NCI-H510A treated with DMSO at 0.1 percent for 48 hours (cell line): ENCODE data around the gene ZNF383.
"Not testable (repeated sequence)": the region's sequence is repeated elsewhere in the genome, so short reads cannot be mapped to it uniquely, and the experiment has no call there.

Experiments used
- DNase-seq: peaks from one replicate; lab custom pipeline; 2025; lab: John Stamatoyannopoulos, UW

Gene ZNF383

DNA sequence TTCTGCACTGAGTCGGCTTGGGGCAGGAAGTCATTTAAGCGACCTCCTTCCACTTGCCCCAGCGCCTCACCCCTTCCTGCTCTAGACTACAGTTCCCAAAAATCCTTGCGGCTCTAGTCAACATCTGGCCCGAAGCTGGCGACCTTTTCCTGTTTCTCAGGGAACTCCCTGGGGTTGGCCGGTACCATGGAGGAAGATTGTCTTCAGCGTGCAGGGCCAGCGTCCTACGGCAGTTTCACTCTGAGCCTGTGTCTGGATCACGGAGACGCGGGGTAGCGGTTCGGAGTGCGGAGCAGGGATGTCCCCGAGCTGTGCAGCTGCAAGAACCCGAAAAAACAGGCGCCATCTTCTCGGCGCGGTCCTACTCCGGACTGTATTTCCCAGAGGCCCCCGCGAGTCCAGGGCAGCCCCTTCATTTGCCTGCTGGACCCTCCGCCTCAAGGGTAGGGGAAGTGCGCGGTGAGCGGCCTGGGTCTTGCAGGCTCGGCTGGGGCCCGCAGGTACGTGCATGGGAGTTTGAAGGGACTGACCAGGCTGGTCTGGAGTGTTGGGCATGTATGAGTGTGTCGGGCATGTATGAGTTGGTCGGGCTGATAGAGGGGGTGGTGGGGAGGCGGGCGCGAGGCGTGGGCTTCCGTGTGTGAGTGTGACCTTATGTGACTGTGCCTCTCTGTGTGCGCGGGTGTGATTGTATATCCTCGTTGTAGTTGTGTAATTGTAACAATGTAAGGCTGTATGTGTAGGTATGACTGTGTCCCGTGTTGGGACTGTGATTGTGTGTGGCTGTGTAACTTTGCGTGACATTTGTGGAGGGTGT lies at the start of gene ZNF383:
TSS of gene ZNF383 (plus strand) at position 440 of the 817 bp plus-strand sequence. CDS start 12,240 bp downstream, outside the sequence.
- peak; percentile 92 for DNase-seq

DNA sequence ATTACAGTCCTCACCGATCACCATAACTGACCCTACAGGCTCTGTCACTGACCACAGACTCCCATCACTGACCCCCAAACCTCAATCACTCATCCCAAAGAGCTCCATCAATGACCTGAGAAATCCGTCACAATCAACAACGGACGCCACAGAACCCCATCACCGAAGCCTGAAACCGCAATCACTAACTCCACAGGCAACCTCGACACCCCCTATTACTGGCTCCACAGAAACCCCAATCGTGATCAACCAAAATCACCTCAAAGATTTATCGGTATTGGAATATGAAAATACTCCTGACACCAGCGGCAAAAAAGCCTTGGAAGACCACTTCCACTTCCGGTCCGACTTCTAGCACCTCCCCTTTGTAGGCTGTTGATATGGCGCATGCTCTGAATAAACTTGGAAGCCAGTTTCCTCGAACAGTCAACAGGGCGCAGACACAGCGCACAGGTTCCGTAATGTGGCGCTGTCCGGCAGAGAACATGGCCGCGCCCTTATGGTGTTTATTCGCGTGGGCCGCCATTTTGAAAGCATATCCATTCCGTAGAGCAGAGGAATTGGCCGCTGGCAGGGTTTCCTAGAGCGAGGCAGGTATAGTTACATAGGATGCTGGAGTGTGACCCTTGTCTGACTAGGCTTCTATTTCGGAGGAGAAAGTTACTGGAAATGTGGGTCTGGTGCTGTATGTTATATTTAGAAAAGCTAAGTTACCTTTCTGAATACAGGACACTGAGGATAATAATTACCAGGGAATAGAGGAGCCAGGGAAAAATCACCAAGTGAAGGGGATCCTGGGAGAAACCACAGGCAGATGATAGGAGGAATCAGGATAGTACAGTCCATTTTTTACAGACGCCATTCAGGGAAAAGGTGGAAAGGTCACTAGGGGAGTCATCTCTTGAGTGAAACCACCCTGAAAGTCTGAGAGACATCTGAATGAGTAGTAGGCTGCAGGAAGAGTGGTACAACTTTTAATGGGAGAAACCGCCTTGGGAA lies 45.3 kb upstream of the ZNF383 start, which contains the start of gene ZNF585A:
TSS of gene ZNF585A (minus strand) at position 328 of the 999 bp plus-strand sequence. CDS start 2,785 bp downstream, outside the sequence.
- peak; percentile 96 for DNase-seq

DNA sequence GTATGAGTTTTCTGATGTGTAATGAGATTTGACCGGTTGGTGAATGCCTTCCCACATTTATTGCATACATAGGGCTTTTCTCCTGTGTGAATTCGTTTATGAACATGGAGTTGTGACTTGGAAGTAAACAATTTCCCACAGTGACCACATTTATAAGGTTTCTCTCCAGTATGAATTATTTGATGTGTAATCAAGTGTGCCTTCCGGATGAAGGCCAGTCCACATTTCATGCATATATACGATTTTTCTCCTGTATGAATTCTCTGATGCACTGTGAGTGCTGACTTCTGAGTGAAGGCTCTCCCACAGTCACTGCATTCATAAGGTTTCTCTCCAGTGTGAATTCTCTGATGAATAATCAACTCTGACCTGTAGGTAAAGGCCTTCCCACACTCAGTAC lies 31.9 kb upstream of the ZNF383 start:
- DNase-seq = not testable (repeated sequence)

DNA sequence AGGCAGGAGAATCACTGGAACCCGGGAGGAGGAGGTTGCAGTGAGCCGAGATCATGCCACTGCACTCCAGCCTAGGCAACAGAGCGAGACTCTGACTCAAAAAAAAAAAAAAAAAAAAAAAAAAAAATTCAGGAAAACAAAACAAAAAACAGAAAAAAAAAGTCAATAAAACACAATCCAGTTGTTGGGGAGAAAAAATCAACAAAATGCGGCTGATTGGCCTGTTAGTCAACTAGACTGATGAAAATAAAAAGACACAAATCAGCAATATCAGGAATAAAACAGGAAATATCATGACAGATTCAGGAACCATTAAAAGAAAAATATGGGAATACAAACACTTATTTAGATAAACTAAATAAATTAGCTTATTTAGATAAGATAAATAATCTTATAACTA lies 22.8 kb upstream of the ZNF383 start:
- DNase-seq = not testable (repeated sequence)

DNA sequence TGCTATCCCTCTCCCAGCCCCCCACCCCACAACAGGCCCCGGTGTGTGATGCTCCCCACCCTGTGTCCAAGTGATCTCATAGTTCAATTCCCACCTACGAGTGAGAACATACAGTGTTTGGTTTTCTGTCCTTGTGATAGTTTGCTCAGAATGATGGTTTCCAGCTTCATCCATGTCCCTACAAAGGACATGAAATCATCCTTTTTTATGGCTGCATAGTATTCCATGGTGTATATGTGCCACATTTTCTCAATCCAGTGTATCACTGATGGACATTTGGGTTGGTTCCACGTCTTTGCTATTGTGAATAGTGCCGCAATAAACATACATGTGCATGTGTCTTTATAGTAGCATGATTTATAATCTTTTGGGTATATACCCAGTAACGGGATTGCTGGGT lies 20.9 kb upstream of the ZNF383 start:
- DNase-seq = not testable (repeated sequence)

DNA sequence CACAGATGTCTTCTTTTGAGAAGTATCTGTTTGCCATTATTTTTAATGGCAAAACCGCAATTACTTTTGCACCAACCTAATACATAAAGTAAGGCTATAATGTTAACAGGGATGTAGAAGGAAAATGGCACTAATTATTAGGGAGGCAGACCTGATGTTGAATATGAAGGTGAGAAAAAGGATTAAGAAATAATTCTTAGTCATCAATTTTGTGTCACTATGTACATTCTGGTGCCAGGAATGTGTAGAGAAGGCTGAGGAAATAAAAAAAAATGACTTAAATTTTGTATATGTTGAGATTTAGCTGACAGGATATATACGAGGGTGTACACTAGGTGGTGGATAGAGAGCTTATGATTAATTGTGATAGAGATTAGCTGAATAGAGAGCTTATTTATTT lies 20.2 kb upstream of the ZNF383 start:
- no peak for DNase-seq

DNA sequence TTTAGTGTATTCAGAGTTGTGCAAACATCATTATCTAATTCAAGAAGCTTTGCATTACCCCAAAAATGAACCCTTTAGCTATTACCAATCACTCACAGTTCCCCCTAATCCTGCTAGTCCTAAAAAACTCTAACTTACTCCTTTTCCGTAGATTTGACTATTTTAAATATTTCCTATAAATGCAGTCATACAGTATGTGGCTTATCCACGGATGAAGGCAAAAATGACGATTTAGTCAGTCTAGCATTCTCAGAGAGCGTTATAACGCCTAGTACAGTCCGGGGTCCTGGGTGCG lies 587 bp upstream of the ZNF383 start:
- DNase-seq = no peak

DNA sequence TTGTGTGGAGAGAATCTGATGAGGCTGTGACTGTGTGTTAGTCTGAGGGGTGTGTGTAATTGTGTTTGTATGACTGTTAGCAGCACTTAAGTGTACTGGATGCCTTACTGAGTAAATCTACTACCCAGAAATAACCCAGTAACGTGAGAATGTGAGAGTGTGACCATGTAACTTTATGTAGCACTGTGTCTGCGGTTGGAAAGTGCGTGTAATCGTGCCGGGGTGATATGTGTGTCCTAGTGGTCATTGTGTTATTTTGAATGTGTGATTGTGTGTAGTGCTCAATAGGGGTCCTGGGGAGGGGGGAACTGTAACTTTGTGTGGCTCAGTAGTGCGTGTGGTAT lies 550 bp downstream of the ZNF383 start:
- no peak for DNase-seq

DNA sequence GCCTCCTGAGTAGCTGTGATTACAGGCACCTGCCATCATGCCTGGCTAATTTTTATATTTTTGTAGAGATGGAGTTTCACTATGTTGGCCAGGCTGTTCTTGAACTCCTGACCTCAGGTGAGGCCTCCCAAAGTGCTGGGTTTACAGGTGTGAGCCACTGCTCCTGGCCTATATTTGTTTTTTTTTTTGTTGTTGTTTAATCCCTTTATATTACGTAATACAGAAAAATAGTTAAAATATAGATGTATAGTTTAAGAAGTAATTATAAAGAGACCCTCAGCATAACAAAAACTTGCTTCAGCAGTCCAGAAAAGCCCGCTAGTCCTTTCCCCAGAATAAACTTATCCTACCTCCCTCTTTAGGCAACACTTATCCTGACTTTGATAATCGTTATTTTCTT lies 2.4 kb downstream of the ZNF383 start:
- no peak for DNase-seq

DNA sequence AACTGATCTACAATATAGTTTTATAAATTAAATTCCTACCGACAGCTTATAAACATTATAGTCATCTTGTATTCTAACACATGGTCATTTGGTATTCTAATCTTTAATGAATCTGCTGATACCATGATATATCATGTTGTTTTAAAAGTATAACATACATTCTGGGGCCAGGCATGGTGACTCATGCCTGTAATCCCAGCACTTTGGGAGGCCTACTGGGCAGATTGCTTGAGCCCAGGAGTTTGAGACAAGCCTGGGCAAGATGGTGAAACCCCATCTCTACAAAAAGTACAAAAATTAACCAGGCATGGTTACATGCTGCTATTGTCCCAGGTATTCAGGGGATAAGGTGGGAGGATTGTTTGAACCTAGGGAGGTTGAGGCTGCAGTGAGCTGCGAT lies 3.1 kb downstream of the ZNF383 start:
- DNase-seq = no peak

DNA sequence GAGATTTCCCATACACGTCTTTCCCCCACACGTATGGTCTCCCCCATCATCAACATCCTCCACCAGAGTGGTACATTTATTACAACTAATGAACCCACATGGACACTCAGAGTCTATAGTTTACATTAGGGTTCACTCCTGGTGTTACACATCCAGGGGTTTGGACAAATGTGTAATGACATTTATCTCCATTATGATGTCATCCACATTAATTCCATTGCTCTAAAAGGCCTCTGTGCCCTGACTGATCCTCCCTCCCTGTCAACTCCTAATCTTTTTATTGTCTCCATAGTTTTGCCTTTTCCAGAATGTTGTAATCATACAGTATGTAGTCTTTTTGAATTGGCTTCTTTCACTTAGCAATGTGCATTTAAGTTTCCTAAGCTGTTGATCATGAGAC lies 8.2 kb downstream of the ZNF383 start:
- DNase-seq = no peak

DNA sequence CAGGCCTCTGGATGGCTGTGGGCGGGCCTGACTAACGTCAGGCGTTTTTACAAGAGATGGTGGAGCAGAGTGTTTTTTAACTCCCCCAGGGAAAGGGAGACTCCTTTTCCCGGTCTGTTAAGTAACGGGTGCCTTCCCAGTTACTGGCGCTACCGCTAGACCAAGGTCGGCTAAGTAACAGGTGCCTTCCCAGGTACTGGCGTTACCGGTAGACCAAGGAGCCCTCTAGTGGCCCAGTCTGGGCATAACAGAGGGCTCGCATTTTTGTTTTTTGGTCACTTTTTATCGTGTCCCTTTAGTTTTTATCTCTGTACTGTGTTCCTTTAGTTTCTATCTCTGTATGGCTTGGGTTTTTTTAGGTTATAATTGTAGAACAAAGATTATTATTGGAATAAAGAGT lies 10.0 kb downstream of the ZNF383 start:
- no peak for DNase-seq

DNA sequence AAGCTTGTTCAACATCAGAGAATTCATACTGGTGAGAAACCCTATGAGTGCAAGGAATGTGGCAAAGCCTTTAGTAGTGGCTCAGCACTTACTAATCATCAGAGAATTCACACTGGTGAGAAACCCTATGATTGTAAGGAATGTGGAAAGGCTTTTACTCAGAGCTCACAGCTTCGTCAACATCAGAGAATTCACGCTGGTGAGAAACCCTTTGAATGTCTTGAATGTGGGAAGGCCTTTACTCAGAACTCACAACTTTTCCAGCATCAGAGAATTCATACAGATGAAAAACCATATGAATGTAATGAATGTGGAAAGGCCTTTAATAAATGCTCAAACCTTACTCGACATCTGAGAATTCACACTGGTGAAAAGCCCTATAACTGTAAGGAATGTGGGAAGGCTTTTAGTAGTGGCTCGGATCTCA lies 25.2 kb downstream of the ZNF383 start:
- DNase-seq = no peak

DNA sequence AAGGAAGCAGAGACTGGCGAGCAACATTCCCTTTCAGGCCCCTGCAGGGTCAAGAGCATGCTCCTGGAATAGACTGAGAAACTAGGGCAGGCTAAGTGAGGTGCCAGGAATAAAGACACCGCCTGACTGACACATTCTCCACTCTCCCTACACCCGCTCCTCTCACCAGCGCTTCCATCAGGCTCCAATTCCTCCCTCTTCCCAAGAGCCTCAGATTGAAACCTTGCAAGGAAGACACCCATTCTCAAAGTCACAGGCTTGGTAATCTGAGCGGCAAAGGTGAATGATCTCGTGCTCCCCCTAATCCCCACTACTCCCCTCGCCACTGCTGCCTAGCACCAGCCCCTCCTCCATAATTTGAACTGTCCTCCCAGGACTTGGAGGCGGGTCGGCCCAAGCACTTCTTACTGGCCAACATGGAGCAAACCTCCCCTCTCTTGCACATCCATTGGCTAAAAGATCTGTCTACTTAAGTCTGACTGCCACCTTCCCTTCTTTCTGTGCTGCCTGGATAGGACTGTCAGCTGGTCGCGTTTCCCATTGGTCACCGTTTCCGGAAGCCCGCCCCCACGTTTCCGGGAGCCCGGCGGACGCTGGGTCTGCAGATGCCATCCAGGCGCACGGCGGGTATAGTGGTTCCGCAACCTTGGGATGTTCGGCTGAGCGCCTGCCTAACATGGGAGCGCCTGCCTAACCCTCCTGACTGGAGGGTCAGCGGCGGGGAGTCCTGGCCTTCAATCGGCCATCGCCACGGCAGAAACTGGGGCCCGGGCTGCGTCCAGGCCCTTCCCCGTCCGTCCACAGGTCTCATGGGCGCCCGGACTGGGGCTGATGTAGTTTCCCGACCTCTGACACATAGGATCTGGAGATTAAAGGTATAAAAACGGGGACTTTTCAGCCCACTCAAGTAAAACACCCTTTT lies 33.6 kb downstream of the ZNF383 start:
- peak; percentile 97 for DNase-seq

DNA sequence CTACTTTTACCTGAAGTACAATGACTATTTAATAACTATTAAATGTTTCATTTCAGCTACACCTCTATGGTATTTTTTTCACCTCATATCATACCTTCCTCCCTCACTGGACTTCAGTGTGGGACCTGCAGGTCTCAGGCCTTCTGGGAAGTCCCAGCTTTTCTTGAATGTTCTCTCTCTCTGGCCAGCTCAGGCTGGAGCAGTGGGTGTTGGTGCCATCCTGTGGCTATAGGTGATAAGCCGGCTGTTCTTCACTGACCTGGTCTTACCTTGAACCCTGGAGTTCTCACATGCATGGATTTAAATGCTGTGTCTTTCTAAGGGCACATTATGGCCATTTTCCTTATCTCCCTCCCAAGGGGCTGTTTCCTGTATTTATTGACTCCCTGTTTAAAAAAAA lies 45.0 kb downstream of the ZNF383 start:
- DNase-seq = not testable (repeated sequence)

DNA sequence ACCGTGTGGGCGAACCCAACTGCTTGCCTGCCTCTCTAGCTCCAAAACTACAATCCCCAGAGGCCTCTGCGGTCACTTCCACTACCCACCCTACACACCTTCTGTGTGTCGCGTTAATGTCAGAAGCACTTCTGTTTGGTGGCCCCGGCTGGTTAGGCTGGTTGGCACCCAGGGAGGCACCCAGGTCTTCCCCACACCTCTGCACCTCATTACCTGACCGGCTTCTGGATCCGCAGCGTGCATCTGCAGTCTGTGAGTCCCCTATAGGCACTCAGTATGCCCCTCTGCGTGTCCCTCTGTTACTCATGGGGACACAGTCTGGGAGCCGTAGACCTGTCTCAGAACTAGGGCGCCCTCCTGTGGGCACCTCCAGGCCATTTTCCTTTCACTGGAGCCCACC lies 49.0 kb downstream of the ZNF383 start:
- not testable (repeated sequence) for DNase-seq

DNA sequence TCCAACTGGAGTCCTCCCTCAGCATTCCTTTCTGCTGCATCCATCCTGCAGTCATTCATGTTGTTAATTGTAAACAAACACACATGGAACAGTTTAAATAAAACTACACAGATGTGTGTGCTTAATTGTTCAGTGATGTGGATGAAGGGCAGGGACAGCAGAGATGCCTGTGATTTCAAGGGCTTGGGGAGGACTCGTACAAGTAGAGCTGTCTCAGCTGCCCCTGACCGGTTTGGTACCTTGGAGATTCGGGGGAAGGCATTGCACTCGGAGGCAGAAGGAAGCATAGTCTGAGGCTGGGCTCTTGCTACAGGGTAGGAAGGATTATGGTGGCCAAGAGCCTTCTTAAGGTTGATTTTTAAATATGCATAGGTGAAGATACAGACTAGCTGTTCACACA lies 49.7 kb downstream of the ZNF383 start:
- not testable (repeated sequence) for DNase-seq

DNA sequence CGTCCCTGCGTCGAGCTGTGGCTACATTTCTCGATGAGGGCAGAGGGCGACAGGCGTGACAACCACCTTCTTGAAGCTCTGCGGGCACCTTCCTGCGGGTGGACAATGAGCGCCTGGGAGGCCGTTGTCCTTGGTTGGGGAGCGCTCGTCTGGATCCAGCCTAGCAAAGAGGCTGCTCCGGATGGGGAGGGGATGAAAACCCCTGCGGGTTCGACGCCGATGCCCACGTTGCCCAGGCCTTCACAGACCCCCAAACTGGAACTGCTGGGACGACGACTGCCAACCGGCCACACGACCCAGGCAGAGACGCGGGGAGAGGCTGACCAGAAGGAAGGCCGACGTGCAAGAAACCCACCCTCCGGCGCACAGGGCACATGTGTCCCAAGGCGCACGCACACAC lies 62.6 kb downstream of the ZNF383 start:
- DNase-seq = not testable (repeated sequence)

DNA sequence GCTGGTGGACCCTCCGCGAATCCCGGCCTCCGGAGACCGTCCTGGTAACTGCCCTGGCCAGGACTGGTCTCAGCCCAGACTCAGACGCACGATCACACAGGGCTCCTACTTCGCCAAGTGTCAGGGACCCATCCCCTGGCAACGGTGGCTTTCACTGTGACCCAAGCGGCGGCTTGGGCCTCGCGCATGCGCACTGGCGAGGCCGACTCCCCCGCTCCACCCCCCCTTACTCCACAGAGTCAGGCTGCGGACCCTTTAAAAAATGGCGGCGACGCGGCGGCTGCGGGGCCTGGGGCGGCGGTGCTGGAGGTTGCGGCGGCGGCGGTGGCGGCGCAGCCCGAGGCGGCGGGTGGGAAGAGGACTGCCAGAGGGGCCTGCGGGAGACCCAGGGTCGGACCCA lies 66.0 kb downstream of the ZNF383 start:
- DNase-seq = not testable (repeated sequence)

DNA sequence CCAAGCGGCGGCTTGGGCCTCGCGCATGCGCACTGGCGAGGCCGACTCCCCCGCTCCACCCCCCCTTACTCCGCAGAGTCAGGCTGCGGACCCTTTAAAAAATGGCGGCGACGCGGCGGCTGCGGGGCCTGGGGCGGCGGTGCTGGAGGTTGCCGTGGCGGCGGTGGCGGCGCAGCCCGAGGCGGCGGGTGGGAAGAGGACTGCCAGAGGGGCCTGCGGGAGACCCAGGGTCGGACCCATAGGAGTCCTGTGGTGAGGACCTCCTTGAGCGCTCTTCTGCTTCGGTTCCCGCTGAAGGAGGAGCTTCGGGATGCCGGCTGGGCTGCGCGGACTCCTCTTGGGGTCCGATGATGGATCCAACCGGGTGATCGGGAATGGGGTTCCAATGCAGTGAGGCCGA lies 71.2 kb downstream of the ZNF383 start:
- not testable (repeated sequence) for DNase-seq

DNA sequence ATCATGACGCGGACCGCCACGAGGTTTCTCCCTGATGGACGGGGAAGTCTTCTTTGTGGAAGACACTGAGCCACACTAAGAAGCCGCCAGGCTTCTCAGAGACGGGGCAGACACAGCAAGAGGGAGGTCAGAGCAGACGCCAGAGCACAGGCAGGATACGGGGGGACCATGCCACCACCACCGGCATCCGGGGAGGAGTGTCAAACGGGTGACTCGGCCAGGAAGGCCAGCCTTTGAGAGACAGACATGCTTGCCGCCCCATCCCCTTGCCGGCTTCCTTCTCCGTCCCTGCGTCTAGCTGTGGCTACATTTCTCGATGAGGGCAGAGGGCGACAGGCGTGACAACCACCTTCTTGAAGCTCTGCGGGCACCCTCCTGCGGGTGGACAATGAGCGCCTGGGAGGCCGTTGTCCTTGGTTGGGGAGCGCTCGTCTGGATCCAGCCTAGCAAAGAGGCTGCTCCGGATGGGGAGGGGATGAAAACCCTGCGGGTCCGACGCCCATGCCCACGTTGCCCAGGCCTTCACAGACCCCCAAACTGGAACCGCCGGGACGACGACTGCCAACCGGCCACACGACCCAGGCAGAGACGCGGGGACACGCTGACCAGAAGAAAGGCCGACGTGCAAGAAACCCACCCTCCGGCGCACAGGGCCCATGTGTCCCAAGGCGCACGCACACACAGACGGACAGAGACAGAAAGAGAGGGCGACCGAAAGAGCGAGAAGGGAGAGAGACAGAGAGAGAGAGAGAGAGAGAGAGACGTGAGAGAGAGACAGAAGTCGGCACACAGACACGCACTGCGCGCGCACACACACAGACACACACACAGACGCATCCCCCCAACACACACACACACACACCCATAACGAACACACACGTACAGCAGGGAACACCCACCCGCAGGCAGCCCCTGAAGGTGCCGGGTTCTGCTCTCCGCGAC lies 75.3 kb downstream of the ZNF383 start:
- DNase-seq = not testable (repeated sequence)
